Stimulated activated CD4-positive, alpha-beta T cell treated with anti-CD3 and anti-CD28 coated beads, TNF-alpha, amount 100 ng/mL, for 1 hour (primary cell): ENCODE results near the gene IL5RA.

Source experiments
- DNase-seq, 3 donors: peaks; one replicate each; pipeline ENCODE4 v3.0.0-alpha.2; 2020; ENCODE audit warnings: low read depth in 3 of 3, low spot score in 1 of 3

Gene IL5RA

DNA sequence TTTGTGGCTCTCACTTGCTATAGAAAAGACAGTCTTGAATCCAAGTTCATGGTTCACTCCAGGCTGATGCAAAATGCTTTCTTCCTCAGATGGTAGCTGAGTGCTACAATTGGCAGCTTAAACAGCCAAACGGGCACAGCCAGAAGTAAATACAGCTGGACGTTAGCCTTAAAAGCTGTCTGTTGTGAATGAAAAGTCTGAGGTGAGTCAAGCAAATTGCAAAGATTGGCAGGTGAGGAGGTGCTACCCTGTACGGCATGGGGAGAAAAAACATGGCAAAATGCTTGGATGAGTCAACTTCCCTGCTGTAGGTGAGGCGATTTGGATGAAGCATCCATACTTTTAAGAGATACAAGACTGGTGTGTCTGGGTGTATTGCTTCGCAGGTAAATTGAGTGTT, 40.5 kb downstream of the IL5RA start:
- DNase-seq: no peak

DNA sequence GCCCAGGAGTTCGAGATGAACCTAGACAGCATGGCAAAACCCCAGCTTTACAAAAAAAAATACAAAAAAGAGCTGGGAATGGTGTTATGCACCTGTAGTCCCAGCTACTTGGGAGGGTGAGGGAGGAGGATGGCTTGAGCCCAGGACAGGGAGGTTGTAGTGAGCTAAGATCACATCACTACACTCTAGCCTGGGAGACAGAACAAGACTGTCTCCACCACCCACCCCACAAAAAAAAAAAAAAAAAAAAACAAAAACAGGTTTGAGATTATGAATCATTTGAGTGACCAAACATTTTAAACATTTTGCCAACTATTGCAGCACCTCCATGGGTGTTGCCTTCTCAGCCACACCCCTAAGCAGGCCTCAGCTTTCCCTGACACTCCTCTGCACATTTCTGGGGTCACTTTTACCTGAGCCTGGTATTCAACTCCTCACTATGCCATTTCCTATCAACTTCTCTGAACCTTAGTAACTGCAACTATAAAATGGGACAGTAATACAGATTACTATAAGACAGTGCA, 41.8 kb downstream of the IL5RA start:
- no peak for DNase-seq

DNA sequence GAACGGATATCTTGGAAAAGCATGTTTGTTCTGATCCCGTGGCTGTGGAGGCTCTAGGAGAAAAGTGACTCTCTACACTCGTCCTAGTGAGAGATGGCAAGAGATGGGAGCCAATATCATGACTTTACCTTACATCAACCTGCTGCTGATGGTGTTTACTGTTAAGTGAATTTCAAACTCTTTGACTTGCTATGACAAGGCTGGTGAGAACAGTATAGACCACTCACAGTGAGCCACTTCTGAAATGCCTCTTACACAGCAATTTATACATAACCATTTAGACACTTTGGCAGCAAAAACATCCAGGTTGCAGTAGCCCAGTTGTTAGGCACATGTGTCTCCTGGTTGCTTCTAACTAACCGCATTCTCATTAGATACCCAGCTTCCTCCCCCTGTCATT, 43.3 kb downstream of the IL5RA start:
- DNase-seq: no peak

DNA sequence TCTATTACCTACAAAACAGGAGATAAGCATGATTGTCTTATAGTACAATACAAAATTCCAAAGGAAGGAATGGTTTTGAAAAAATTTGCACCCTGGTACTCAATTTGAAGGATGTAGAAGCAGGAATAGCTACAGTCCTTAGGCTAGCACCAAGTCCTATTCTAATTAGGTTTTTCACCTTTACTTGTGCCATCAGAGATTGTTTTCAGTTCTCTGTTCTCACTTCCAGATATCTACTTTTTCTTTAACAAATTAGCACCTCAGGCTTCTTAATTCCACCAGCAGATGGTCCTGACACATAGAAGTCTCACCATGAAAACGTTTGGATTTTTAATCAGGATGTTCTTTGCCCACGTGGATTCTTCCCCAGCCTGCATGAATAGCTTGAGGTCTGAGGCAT, 43.8 kb downstream of the IL5RA start:
- no peak for DNase-seq

DNA sequence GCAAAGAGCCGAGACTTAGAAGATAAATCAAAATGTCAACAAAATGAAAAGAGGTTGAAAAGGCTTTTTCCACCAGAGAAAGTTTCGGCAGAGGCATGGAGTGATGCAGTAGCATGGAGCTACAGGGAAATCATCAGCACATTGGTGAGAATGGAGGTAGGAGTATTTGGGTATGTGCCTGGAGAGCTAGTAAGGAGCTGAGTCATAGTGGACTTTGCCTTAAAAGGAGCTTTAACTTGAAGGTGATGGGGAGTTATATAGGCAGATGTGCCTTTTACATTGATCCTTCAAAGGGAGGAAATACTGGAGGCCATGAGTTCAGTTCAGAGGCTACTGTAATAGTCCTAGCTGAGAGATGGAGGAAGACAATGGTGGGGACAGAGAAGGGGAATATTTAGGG, 44.3 kb downstream of the IL5RA start:
- DNase-seq: no peak

DNA sequence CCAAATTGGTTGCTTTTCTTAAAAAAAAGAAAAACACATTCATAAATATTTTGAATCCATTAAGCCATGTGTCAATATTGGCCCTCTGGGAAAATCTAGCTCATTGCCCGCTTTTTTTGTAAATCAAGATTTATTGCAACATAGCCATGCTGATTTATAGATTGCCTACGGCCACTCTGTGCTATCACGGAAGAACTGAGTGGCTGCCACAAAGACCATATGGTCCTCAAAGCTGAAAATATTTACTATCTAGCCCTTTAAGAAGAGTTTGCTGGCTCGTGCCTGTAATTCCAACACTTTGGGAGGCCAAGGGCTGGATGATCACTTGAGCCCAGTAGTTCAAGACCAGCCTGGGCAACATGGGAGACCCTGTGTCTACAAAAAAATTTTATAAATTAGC, 45.9 kb downstream of the IL5RA start:
- no peak for DNase-seq

DNA sequence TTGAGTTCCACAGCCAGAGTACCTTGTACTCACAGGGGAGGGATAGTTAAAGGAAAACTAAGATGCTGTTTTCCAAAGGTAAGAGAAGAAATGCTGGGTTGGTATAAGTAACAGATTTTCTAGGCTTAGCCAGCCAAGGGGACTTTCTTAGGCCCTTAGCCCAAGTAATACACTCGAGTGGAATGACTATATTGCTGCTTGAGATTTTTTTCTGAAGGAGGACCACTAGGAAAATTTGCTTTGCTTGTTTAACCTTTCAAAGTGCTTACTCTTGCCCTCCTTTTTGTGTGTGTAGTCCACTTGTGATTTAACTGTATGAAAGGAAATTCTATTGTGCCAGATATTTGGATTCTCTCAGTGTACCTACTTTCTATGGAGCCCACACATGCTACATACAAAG, 50.5 kb downstream of the IL5RA start:
- DNase-seq: no peak

DNA sequence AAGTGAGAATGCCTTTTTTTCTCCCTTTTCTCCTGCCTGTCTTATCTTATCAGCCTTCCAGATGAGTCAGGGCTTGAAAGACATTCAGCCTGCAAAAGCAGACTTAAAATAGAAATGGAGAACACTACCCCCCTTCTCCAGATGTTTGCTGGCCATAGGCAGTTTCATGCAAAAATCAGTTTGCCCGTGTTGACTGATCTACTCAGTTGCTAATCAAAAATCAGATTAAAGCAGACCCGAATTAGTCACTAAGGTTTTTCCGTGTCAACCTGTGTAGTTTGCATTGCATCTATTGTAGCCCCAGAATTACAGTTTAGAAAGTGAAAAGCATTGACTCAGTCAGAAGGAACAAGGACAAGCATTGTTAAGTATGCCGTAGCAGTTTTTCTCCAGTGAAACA, 56.2 kb downstream of the IL5RA start:
- no peak for DNase-seq

DNA sequence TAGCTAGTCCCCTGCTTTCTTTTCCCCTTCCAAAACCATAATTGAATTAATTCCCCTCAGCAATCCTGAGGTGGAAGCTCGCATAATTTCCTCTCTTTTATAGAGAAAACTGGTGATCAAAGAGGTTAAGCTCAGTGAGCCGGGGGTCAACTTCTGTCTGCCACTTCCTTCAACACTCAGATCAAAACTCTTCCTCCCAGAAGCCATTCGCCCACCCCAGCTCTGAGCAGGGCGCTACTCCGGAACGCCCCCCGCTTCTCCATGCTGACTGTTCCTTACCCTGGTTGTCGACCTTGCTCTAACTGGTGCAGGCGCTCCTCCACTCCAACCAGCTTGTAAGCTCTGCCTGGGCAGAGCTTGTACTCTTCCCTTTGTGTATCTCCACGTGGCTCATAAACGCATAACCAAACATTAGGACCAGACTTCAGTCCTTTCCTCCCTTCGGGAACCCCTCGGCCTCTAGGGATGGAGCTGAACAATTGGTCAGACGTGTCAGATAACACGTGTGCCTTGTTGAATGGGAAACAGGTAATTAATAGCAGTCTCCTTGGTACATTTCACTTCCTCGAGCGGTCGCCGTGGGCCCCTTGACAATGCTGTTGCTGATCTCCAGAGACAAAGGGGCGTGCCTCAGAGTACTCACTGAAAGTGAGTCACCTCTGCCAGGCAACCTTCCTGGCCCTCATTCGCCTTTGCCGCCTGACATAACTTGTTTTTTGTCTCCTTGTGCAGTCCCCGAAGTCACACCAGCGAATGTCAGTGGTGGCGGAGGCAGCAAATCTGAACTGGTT, 71.8 kb downstream of the IL5RA start:
- no peak for DNase-seq

DNA sequence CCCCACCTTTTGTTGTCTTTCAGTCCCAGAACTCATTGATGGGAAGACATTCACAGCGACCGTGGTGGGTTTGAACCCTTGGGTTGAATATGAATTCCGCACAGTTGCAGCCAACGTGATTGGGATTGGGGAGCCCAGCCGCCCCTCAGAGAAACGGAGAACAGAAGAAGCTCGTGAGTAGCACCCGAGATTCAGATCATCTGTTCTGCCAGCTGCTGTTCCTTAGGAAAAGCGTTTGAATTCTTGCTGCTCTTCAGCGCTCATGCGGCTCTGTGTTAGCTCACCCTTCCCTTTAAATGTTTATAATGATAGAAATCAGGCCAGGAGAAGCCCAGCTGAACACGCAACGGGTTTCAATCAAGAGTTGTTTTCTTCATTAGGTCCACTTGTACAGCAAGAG, 73.0 kb downstream of the IL5RA start:
- no peak for DNase-seq

DNA sequence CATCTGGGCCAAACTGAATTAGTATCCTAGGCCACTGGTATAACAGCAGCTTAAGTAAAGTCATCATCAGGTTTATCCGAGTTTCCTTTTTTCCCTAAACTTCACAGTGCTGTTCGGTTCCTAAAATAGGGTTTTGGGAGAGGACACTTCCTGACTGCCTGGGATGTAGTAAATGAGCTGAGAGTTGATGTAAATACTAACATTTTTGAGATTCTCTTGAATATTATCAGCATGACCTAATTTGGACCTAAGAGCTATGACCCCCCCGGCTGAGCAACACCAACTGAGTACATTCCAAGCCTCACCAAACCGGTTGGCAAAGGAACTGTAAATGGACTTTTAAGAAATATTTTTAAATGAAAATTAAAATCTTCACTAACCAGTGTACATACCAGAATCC, 78.8 kb downstream of the IL5RA start:
- DNase-seq: no peak

DNA sequence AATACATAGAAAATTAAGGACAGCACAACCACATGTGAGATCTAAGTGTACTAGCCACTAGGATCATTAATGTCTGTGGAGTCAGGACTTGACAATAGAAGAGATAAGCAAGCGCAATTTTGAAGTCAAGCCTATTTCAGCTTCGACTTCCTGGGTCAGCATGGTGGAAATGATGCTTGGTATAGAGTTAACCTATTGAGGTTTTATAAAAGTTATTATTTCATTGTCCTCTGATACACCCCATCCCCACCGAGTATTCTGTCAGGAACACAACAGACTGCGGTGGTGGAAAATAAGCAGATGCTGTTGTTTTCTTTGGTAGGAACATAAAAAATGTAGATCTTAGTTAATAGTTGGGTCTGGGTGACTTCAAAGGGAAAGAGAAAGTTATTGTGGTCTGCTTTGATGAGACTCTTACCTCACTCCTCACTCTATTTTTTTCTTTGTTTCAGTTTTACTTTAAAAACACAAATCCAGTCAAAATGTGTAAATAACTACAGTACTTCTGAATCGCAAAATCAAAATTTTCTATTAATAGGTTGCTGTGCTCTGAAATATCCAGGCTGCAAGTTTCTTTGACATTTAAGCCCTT, 82.1 kb downstream of the IL5RA start:
- no peak for DNase-seq

DNA sequence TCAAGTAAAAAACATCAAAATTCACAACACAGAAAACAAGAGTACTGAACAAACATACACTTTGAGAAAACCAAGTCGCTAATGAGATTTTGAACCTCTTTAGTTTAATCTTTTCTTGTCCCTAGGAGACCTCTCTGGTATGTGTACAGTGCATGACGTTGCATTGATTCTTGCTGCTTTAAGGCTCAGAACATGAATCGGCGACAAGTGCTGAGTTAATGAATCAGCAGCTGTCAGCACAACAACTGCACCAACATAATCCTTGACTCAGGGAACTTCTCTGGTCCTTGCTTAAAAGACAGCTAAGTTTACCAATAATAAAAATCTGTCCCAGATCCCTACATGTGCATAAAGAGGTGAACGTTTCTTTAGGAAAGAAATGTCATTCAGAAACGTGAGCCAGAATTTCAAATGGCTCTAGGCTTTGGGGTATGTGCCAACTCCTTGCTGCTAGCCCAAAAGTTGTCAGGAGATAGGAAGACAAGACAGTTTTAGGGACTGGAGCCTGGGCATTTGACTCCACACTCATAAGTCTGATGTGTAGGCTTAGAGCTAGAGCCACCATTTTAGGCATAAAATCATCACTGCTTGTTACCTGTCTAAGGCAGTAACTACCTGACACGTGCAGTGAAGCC, 86.9 kb downstream of the IL5RA start:
- DNase-seq: no peak

DNA sequence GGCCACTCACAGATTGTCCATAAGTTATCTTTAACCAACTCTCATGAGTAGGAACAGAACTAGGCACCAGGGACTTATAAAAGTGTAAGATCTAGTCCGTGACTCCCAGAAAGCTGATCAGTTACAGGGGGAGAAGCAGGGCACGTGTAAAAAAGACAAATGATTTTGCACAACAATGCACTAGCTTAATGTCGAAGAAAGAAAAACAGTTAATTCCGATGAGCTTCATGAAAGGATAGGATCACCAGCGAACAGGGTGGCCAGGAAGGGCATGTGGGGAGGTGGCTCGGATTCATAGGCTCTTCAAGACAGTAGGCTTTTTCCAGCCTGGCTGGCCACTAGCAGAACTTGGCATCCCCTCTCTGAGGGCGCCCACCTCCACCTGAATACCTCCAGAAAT, 90.0 kb downstream of the IL5RA start:
- DNase-seq: no peak
